Raji (cell line): Measurements from ENCODE around the gene CNOT4.

Experiments used
- POLR2A ChIP-seq: IDR thresholded peaks from 2 replicates; pipeline ENCODE4 v1.6.1; 2011; ENCODE audit warnings: low read depth, low read length, control low read depth; ENCODE audit not compliant: insufficient read depth

Gene CNOT4

GRCh38 chr7:135441791-135442190 lies 68.1 kb downstream of the CNOT4 start:
- TF ChIP-seq POLR2A, result no peak

- TF ChIP-seq POLR2A, result no peak
Measured at GRCh38 chr7:135434047-135434446, 75.9 kb downstream of the CNOT4 start.

- no peak for TF ChIP-seq POLR2A
Measured at GRCh38 chr7:135430626-135431025, 79.3 kb downstream of the CNOT4 start.

GRCh38 chr7:135428879-135429278 lies 81.0 kb downstream of the CNOT4 start:
- no peak for TF ChIP-seq POLR2A

GRCh38 chr7:135428011-135428410 lies 81.9 kb downstream of the CNOT4 start:
- no peak for TF ChIP-seq POLR2A

- no peak for TF ChIP-seq POLR2A
Measured at GRCh38 chr7:135427166-135427565, 82.7 kb downstream of the CNOT4 start.

GRCh38 chr7:135425036-135425435 lies 84.9 kb downstream of the CNOT4 start:
- no peak for TF ChIP-seq POLR2A

- no peak for TF ChIP-seq POLR2A
Measured at GRCh38 chr7:135420786-135421185, 89.1 kb downstream of the CNOT4 start.

GRCh38 chr7:135416431-135416830 lies 93.5 kb downstream of the CNOT4 start:
- no peak for TF ChIP-seq POLR2A

GRCh38 chr7:135414850-135415439 lies 95.0 kb downstream of the CNOT4 start:
- TF ChIP-seq POLR2A, result no peak

- TF ChIP-seq POLR2A, result no peak
Measured at GRCh38 chr7:135414208-135414607, 95.7 kb downstream of the CNOT4 start.

GRCh38 chr7:135411098-135411497 lies 98.8 kb downstream of the CNOT4 start:
- TF ChIP-seq POLR2A, result no peak

GRCh38 chr7:135410543-135410942 lies 99.4 kb downstream of the CNOT4 start:
- no peak for TF ChIP-seq POLR2A

GRCh38 chr7:135409845-135410542 lies 99.9 kb downstream of the CNOT4 start:
- no peak for TF ChIP-seq POLR2A

- no peak for TF ChIP-seq POLR2A
Measured at GRCh38 chr7:135407884-135408283, 102.0 kb downstream of the CNOT4 start.

- no peak for TF ChIP-seq POLR2A
Measured at GRCh38 chr7:135406918-135407317, 103.0 kb downstream of the CNOT4 start.

GRCh38 chr7:135405969-135406368 lies 103.9 kb downstream of the CNOT4 start:
- TF ChIP-seq POLR2A, result no peak
